ENCODE measurements around the gene DUSP16. TPM values are rescaled to one million over a fixed set of nuclear protein-coding genes. Genes with fewer than 3 reads are reported as not detected.

Gene DUSP16
- total and polyA plus RNA-seq, 5 donors from 2014 or later = 29.4 to 108 (median 30.3) TPM

DNA sequence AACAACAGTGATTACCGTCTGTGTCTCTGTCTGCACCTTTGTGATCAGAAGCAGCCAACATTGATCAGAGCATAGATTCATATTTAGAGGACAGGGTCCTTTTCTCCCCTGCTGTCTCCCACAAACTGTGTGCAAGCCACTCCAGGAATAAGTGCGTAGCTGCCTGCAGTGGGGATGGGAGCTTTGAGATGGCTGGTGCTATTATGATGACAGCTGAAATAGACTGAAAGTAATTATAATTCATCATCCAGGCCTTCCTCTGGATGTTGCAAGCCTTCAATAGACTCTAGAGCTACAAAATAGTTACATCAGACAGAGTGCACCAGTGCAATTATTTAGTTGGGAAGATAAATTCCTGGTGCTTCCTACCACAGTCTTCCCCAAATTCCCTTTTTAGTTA is 137.7 kb downstream of the DUSP16 start:
- Histone ChIP-seq H3K36me3 (ENCODE audit: control insufficient read depth, insufficient read depth, low read length) (no peaks in the 10 kb centered on the region), H3K4me1 (ENCODE audit: control insufficient read depth, insufficient read depth, low read length, poor library complexity, severe bottlenecking) (peaks cover 4% of the 10 kb centered on the region), H3K4me3 (ENCODE audit: low read depth, low read length) (no peak overlapping the region), H3K9me3 (ENCODE audit: control insufficient read depth in 2 of 2, low read length in 2 of 2) (peaks cover 13 to 16% of the 10 kb centered on the region in 2 experiments), H3K27me3 (ENCODE audit: control insufficient read depth, insufficient read depth, low read length) (no peaks in the 10 kb centered on the region), H3K27ac (ENCODE audit: insufficient read depth, low read length, poor library complexity, severe bottlenecking) (no peak overlapping the region)
- H3K4me1 Mint-ChIP-seq = peaks cover 21 to 41% (median 37%) of the 10 kb centered on the region in 4 donors
- no peak overlapping the region for H3K4me3 Mint-ChIP-seq
- H3K36me3 Mint-ChIP-seq = peaks cover 27% of the 10 kb centered on the region
- H3K9me3 Mint-ChIP-seq = peaks cover 0 to 35% (median 11%) of the 10 kb centered on the region in 7 donors
- DNase-seq = no peak
- ATAC-seq (ENCODE audit: low read depth in 2 of 2) = no peak
- no peak overlapping the region for H3K27ac Mint-ChIP-seq
- H3K27me3 Mint-ChIP-seq = no peaks in the 10 kb centered on the region

Other genes starting within 250 kb of the DUSP16 start
- 0.22 TPM for gene MANSC1, start 212.6 kb downstream of the DUSP16 start, total RNA-seq
- 1 to 10 TPM in 2 of 4 donors, under 1 TPM in 2; 0.43 to 1.3 (median 0.89) TPM for gene MANSC1, start 212.6 kb downstream of the DUSP16 start, polyA plus RNA-seq
- 39.2 TPM for gene BORCS5, start 205.8 kb downstream of the DUSP16 start, total RNA-seq
- 10 to 100 TPM; 25.0 to 37.7 (median 30.9) TPM for gene BORCS5, start 205.8 kb downstream of the DUSP16 start, polyA plus RNA-seq
- 27.5 TPM for gene CREBL2, start 49.0 kb upstream of the DUSP16 start, total RNA-seq
- gene CREBL2, start 49.0 kb upstream of the DUSP16 start, polyA plus RNA-seq = 10 to 100 TPM; 60.7 to 73.4 (median 66.5) TPM
- 5.8 TPM for gene GPR19, start 133.3 kb upstream of the DUSP16 start, total RNA-seq
- gene GPR19, start 133.3 kb upstream of the DUSP16 start, polyA plus RNA-seq = 1 to 10 TPM; 3.5 to 6.1 (median 4.0) TPM
- 391 TPM for gene CDKN1B, start 154.5 kb upstream of the DUSP16 start, total RNA-seq
- 10 to 100 TPM; 13.4 to 41.7 (median 21.1) TPM for gene CDKN1B, start 154.5 kb upstream of the DUSP16 start, polyA plus RNA-seq
- 3.9 TPM for gene APOLD1, start 222.8 kb upstream of the DUSP16 start, total RNA-seq
- gene APOLD1, start 222.8 kb upstream of the DUSP16 start, polyA plus RNA-seq = 1 to 10 TPM; 1.9 to 3.1 (median 2.7) TPM

All from CD4-positive, CD25-positive, alpha-beta regulatory T cell (primary cell).